Fibroblast of pulmonary artery (primary cell): ENCODE results near the gene GPR107.
"Not testable (repeated sequence)": the region's sequence is repeated elsewhere in the genome, so short reads cannot be mapped to it uniquely, and the experiment has no call there.

Experiments used
- DNase-seq: peaks from one replicate; pipeline ENCODE4 v3.0.0-alpha.2; 2010; ENCODE audit warnings: low read depth
- H3K4me3 ChIP-seq: replicated peaks from 2 replicates; pipeline ENCODE4 v1.5.1; 2011; ENCODE audit warnings: low read depth, mild to moderate bottlenecking, control low read depth, low read length, moderate library complexity
- TF ChIP-seq, protein P1 (sequence below): IDR thresholded peaks from 2 replicates; pipeline ENCODE4 v1.5.1; 2011; ENCODE audit warnings: mild to moderate bottlenecking, control low read depth, low read length, inconsistent platforms; ENCODE audit errors: missing control alignments

The GPR107 gene

DNA sequence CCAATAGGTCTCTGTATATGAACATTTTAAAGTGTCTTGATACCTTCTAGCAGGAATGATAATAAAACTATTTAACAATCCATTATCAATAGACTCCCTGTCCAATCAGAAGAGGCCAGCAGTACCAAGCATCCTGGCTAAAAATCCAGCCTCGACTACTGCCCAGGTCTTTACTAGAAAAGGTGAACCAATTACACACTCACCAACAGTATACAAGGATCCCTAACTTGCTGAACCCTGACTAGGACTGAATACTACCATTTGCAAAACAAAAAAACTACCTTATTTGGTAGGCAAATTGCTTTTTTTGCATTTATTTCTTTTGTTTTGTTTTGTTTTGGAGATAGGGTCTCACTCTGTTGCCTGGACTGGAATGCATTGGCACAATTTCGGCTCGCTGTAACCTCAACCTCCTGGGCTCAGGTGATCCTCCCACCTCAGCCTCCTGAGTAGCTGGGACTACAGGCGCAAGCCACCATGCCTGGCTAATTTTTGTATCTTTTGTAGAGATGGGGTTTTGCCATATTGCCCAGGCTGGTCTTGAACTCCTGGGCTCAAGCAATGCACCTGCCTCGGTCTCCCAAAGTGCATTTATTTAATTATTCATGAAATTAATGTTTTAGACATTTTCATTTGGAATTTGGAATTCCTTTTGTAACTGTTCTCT is 38.2 kb upstream of the GPR107 start:
- H3K4me3 ChIP-seq: no peak overlapping the region
- DNase-seq: no peak
- TF ChIP-seq, protein P1, sequence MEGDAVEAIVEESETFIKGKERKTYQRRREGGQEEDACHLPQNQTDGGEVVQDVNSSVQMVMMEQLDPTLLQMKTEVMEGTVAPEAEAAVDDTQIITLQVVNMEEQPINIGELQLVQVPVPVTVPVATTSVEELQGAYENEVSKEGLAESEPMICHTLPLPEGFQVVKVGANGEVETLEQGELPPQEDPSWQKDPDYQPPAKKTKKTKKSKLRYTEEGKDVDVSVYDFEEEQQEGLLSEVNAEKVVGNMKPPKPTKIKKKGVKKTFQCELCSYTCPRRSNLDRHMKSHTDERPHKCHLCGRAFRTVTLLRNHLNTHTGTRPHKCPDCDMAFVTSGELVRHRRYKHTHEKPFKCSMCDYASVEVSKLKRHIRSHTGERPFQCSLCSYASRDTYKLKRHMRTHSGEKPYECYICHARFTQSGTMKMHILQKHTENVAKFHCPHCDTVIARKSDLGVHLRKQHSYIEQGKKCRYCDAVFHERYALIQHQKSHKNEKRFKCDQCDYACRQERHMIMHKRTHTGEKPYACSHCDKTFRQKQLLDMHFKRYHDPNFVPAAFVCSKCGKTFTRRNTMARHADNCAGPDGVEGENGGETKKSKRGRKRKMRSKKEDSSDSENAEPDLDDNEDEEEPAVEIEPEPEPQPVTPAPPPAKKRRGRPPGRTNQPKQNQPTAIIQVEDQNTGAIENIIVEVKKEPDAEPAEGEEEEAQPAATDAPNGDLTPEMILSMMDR: no peak

DNA sequence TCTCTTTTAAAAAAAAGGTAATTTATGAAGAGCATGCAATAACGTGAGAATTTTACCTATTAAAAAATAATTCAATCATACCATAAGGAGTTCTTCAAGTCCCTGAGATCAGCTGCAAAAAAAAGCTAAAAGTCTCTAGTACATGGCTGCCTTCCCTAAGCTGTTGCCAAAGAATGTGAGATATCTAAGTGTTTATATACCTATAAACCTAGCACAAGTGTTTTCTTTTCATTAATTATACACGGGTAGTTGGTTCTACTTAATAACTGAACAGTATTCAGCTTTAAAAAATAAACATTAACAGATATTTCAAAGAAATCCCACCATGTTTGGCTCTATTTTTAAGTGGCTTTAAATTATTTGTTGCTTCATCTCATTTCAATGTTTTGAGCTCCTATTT is 36.6 kb upstream of the GPR107 start:
- no peak for DNase-seq
- TF ChIP-seq, protein P1: no peak
- no peak overlapping the region for H3K4me3 ChIP-seq

DNA sequence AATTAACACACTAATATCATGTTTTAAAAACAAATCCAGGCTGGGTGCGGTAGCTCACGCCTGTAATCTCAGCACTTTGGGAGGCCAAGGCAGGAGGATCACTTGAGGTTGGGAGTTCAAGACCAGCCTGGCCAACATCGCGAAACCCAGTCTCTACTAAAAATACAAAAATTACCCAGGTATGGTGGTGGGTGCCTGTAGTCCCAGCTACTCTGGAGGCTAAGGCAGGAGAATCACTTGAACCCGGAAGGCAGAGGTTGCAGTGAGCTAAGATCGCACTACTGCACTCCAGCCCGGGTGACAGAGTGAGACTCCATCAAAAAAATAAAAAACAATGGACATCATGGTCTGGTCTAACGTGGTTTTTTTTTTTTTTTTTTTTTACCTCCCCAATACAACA is 36.2 kb upstream of the GPR107 start:
- not testable (repeated sequence) for DNase-seq, H3K4me3 ChIP-seq

DNA sequence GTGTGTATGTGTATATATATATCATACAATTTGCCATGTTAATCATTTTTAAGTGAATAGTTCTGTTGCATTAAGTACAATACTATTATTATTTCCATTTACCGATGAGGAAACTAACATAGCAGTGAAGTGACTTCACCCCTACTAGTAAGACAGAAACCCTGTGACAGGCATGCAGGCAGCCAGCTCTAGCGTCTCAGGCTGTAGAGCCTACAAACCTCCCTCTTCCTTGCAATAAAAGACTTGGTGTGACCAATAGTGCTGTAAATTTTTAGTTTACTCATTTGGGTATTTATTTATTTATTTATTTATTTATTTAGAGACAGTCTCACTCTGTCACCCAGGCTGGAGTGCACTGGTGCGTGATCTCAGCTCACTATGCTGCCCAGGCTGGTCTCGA is 35.4 kb upstream of the GPR107 start:
- TF ChIP-seq, protein P1: no peak
- DNase-seq: no peak
- H3K4me3 ChIP-seq: no peak overlapping the region

DNA sequence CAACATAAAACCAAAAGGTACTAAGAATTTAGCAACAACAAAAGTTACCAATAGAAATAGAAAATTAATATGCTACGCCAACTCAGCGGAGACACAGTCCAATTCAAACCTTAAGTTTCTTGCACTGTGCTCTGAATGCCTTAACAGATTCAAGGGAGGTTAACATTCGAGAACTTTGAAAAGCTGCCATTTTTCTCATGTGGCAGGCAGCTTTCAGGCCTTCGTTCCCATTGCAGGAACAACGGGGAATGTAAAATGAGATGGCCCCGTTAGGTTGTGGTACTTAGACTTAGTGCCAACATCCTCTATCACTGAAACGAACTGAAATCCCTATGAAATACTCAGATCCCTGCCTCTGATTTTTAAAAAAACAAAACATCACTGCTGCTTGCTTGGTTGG is 33.1 kb upstream of the GPR107 start:
- TF ChIP-seq, protein P1: no peak
- no peak overlapping the region for H3K4me3 ChIP-seq
- DNase-seq: no peak

DNA sequence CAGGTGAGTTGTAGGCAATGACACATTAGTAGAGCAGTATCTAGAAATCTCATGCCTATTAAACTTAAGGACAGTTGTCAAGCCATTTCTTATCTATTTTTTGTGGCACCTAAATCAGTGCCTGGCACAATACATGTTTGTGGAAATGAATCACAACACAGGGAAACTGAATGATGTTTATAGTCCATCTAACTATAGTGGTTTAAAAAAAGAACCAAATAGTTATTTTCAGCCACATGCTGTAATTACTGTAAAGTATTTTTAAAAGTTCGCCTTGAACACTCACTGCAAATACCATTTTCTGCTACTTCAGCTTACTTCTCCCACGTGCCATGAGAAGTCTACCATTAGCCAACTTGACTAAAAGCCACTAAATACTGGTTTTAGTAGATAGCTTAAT is 32.6 kb upstream of the GPR107 start:
- TF ChIP-seq, protein P1: no peak
- no peak overlapping the region for H3K4me3 ChIP-seq
- no peak for DNase-seq

DNA sequence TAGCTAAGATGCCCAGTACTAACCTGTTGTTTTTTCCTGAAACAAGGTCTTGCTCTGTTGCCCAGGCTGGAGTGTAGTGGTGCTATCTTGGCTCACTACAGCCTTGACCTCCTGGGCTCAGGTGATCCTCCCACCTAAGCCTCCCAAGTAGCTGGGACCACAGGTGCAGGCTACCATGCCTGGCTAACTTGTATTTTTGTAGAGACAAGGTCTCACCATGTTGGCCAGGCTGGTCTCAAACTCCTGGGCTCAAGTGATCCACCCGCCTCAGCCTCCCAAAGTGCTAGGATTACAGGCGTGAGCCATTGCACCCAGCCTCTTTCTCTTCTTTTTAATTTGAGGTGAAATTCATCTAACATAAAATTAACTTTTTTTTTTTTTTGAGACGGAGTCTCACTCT is 31.9 kb upstream of the GPR107 start:
- H3K4me3 ChIP-seq, DNase-seq: not testable (repeated sequence)

DNA sequence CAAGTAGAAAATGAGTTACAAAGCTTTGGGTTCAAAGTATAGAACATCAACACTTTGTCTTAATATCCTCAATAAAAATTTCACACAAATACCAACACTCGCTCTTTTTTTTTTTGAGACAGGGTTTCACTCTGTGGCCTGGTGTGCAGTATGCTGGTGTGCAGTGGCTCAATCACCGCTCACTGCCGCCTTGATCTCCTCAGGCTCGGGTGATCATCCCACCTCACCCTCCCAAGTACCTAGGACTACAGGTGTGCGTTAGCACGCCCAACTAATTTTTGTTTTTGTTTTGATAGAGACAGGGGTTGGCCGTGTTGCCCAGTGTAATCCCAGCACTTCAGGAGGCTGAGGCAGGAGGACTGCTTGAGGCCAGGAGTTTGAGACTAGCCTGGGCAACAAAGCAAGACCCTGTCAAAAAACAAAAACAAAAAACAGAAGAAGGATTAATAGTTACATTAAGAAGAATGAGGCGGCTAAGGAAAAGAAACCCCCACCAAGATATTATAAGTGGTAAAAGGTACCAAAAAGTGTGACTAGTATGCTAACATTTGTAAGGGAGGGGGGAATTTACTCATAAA is 31.1 kb upstream of the GPR107 start:
- DNase-seq: no peak
- TF ChIP-seq, protein P1: no peak
- no peak overlapping the region for H3K4me3 ChIP-seq
